DMS53 (cell line): ENCODE data around the gene STARD9.
"Not testable (repeated sequence)": the region's sequence is repeated elsewhere in the genome, so short reads cannot be mapped to it uniquely, and the experiment has no call there.

Experiments
- DNase-seq: peaks from one replicate; lab custom pipeline; 2025; lab: John Stamatoyannopoulos, UW

Gene STARD9

GRCh38 chr15:42590619-42591237 lies 15.3 kb downstream of the STARD9 start:
- DNase-seq = no peak

GRCh38 chr15:42591238-42591934 lies 16.0 kb downstream of the STARD9 start:
- peak; percentile 64 for DNase-seq

- no peak for DNase-seq
Measured at GRCh38 chr15:42592716-42593115, 17.3 kb downstream of the STARD9 start.

GRCh38 chr15:42593143-42593542 lies 17.7 kb downstream of the STARD9 start:
- DNase-seq = no peak

- no peak for DNase-seq
Measured at GRCh38 chr15:42594095-42594494, 18.7 kb downstream of the STARD9 start.

- no peak for DNase-seq
Measured at GRCh38 chr15:42595626-42596240, 20.3 kb downstream of the STARD9 start.

- not testable (repeated sequence) for DNase-seq
Measured at GRCh38 chr15:42601316-42601715, 25.9 kb downstream of the STARD9 start.

- DNase-seq = no peak
Measured at GRCh38 chr15:42602501-42602900, 27.1 kb downstream of the STARD9 start.

- DNase-seq = no peak
Measured at GRCh38 chr15:42603978-42604377, 28.6 kb downstream of the STARD9 start.

GRCh38 chr15:42604894-42605744 lies 29.7 kb downstream of the STARD9 start:
- DNase-seq = no peak

- no peak for DNase-seq
Measured at GRCh38 chr15:42605796-42606195, 30.4 kb downstream of the STARD9 start.

GRCh38 chr15:42608110-42608531 lies 32.7 kb downstream of the STARD9 start:
- no peak for DNase-seq

GRCh38 chr15:42608752-42609488 lies 33.5 kb downstream of the STARD9 start:
- DNase-seq = no peak

GRCh38 chr15:42611532-42611931 lies 36.1 kb downstream of the STARD9 start:
- DNase-seq = no peak

- DNase-seq = no peak
Measured at GRCh38 chr15:42612367-42612912, 37.0 kb downstream of the STARD9 start.

- DNase-seq = no peak
Measured at GRCh38 chr15:42616107-42616506, 40.7 kb downstream of the STARD9 start.

- DNase-seq = no peak
Measured at GRCh38 chr15:42619656-42620371, 44.4 kb downstream of the STARD9 start.

- no peak for DNase-seq
Measured at GRCh38 chr15:42621386-42621785, 46.0 kb downstream of the STARD9 start.

GRCh38 chr15:42621996-42622925 lies 46.9 kb downstream of the STARD9 start:
- no peak for DNase-seq

GRCh38 chr15:42623951-42624350 lies 48.5 kb downstream of the STARD9 start:
- DNase-seq = peak; percentile 1
